Choroid plexus epithelial cell (primary cell): Measurements from ENCODE around the gene TLR8.
A peak's percentile ranks its signal among the peaks of the same experiment; 100 is the strongest.

Experiments
- DNase-seq: peaks from one replicate; pipeline ENCODE4 v3.0.0-alpha.2; 2010; ENCODE audit warnings: low read depth
- H3K4me3 ChIP-seq: 2 replicates; pipeline ENCODE4 v1.5.1; 2011; ENCODE audit warnings: low read depth, mild to moderate bottlenecking, control low read depth, low read length, moderate library complexity
- TF ChIP-seq, protein P1 (sequence below): conservative IDR thresholded peaks from 2 replicates; pipeline ENCODE4 v1.5.1; 2011; ENCODE audit warnings: low read depth, mild to moderate bottlenecking, control low read depth, inconsistent platforms, low read length, moderate library complexity

TLR8 gene

GRCh38 chrX:12949927-12950656 lies 43.7 kb downstream of the TLR8 start:
- peak; percentile 93 for DNase-seq
- H3K4me3 ChIP-seq, result no peak overlapping the region
- TF ChIP-seq, protein P1, sequence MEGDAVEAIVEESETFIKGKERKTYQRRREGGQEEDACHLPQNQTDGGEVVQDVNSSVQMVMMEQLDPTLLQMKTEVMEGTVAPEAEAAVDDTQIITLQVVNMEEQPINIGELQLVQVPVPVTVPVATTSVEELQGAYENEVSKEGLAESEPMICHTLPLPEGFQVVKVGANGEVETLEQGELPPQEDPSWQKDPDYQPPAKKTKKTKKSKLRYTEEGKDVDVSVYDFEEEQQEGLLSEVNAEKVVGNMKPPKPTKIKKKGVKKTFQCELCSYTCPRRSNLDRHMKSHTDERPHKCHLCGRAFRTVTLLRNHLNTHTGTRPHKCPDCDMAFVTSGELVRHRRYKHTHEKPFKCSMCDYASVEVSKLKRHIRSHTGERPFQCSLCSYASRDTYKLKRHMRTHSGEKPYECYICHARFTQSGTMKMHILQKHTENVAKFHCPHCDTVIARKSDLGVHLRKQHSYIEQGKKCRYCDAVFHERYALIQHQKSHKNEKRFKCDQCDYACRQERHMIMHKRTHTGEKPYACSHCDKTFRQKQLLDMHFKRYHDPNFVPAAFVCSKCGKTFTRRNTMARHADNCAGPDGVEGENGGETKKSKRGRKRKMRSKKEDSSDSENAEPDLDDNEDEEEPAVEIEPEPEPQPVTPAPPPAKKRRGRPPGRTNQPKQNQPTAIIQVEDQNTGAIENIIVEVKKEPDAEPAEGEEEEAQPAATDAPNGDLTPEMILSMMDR, result no peak

GRCh38 chrX:12950851-12951594 lies 44.6 kb downstream of the TLR8 start:
- TF ChIP-seq, protein P1, result peak; percentile 45
- no peak overlapping the region for H3K4me3 ChIP-seq
- peak; percentile 33 for DNase-seq

DNA sequence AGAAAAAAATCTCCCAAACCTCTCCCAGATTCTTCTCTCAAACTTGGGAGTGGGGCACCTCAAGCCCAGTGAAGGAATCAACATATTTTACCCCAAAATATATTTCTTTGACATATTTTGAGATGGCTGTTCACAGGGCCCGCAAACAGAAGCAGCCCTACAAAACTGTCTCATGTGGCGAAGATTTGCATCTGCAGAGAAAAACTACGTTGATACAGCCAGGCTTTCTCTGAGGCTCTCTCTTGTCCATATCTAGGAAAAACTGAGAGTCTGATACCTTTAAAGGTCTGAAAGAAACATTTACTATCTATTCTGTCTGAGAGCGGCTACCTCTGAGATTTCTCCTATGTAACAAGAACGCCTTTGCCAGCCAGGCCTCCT lies 45.2 kb downstream of the TLR8 start:
- TF ChIP-seq, protein P1, result no peak
- DNase-seq, result no peak
- H3K4me3 ChIP-seq, result no peak overlapping the region

DNA sequence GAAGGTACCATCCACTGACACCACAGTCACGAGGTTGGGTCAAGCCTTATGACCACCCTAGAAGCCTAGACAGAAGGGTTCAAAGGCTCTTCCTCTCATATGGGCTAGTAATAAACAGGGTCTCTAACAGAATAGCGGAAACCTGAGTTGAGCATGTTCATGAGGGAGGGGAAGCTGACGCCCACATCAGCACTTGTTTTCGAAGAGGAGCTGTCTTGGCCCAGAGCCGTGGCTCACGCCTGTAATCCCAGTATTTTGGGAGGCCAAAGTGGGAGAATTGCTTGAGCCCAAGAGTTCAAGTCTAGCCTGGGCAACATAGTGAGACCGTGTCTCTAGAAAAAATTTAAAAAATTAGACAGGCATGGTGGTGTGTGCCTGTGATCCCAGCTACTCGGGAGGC lies 47.0 kb downstream of the TLR8 start:
- TF ChIP-seq, protein P1, result no peak

GRCh38 chrX:12954376-12954775 lies 48.0 kb downstream of the TLR8 start:
- TF ChIP-seq, protein P1, result no peak
- DNase-seq, result no peak
- no peak overlapping the region for H3K4me3 ChIP-seq

More for the DNA sequence above, 47.0 kb downstream of the TLR8 start:
- H3K4me3 ChIP-seq, result no peak overlapping the region
- no peak for DNase-seq

GRCh38 chrX:12954981-12955380 lies 48.6 kb downstream of the TLR8 start:
- no peak for DNase-seq
- H3K4me3 ChIP-seq, result no peak overlapping the region
- TF ChIP-seq, protein P1, result no peak
